HepG2 (cell line): Measurements from ENCODE around the gene WWC2. TPM values are rescaled to one million over a fixed set of nuclear protein-coding genes. Genes with fewer than 3 reads are reported as not detected.

ENCODE experiments used
- ARNT ChIP-seq: fragments of 450-650 bp; IDR thresholded peaks from 2 replicates; pipeline ENCODE4 v1.6.1; 2017
- CEBPG ChIP-seq: IDR thresholded peaks from 2 replicates; pipeline ENCODE4 v1.6.1; 2016
- FOXA1 ChIP-seq, 2 experiments: fragments of 450-650 bp in 1 of 2; sonication (generic) in 1 of 2; formaldehyde crosslinking in 1 of 2; IDR thresholded peaks; 2 replicates each; pipeline versions ENCODE4 v1.4.0 to v1.6.1; 2016 to 2020; ENCODE audit warnings: missing genetic modification reagents in 1 of 2
- GATAD2A ChIP-seq: IDR thresholded peaks from 2 replicates; pipeline ENCODE4 v1.6.1; 2016
- LCORL ChIP-seq, 2 experiments: fragments of 450-650 bp in 1 of 2; sonication (generic) in 1 of 2; formaldehyde crosslinking in 1 of 2; IDR thresholded peaks; 2 replicates each; pipeline versions ENCODE4 v1.5.0 to v1.6.1; 2017 to 2020; ENCODE audit warnings: antibody characterized with exemption in 1 of 2, missing genetic modification reagents in 1 of 2
- NCOA2 ChIP-seq: sonication (generic); formaldehyde crosslinking; IDR thresholded peaks from 2 replicates; pipeline ENCODE4 v1.8.0; 2022; ENCODE audit warnings: inconsistent platforms
- TBX3 ChIP-seq: fragments of 450-650 bp; IDR thresholded peaks from 2 replicates; pipeline ENCODE4 v1.6.1; 2017; ENCODE audit warnings: antibody characterized with exemption, mild to moderate bottlenecking, inconsistent platforms, borderline replicate concordance
- ZBTB37 ChIP-seq: sonication (generic); formaldehyde crosslinking; IDR thresholded peaks from 2 replicates; pipeline ENCODE4 v1.4.0; 2020; ENCODE audit warnings: mild to moderate bottlenecking, missing genetic modification reagents
- ZBTB49 ChIP-seq: sonication (generic); formaldehyde crosslinking; IDR thresholded peaks from 2 replicates; pipeline ENCODE4 v1.4.0; 2020; ENCODE audit warnings: missing genetic modification reagents, borderline replicate concordance
- ZBTB7A ChIP-seq: sonication (generic); formaldehyde crosslinking; IDR thresholded peaks from 2 replicates; pipeline ENCODE4 v1.8.0; 2022; ENCODE audit warnings: mild to moderate bottlenecking, missing genetic modification reagents
- ZNF282 ChIP-seq: fragments of 450-650 bp; IDR thresholded peaks from 2 replicates; pipeline ENCODE4 v1.6.1; 2018; ENCODE audit not compliant: partially characterized antibody
- polyA plus RNA-seq, 8 experiments: library from polyadenylated mRNA; depleted of rRNA in 3 of 8; stranded (reverse) in 7 of 8; unstranded in 1 of 8; fragments of >200 nt; fragmentation: Illumina TruSeq in 4 of 8; extraction: Trizol in 4 of 8; gene quantifications; 2 replicates each; pipeline versions ENCODE4 v1.2.1 to v1.2.3, GENCODE V29; 2011 to 2016; ENCODE audit warnings: low read depth in 4 of 8, missing spikeins in 1 of 8, mixed read lengths in 1 of 8; ENCODE audit not compliant: insufficient read depth in 1 of 8
- total RNA-seq, 5 experiments: library from RNA; depleted of rRNA; stranded (reverse); fragments of >200 nt; fragmentation: Illumina TruSeq; extraction: Trizol; gene quantifications; 2 replicates each; pipeline ENCODE4 v1.2.3, GENCODE V29; 2016; ENCODE audit warnings: low read depth in 1 of 5
- TF ChIP-seq, protein P1 (sequence below): sonication (generic); formaldehyde crosslinking; IDR thresholded peaks from 2 replicates; pipeline ENCODE4 v1.9.0; 2021; ENCODE audit warnings: mild to moderate bottlenecking, missing genetic modification reagents
- TF ChIP-seq, protein P2 (sequence below): sonication (generic); formaldehyde crosslinking; IDR thresholded peaks from 2 replicates; pipeline ENCODE4 v1.4.0; 2020; ENCODE audit warnings: missing genetic modification reagents

WWC2 gene
- total and polyA plus RNA-seq, 2 of the 13 experiments (the other 11 are each of a cell fraction or from before 2014, with no cell fraction given): 40.0 to 50.1 TPM

- TF ChIP-seq, protein P1, sequence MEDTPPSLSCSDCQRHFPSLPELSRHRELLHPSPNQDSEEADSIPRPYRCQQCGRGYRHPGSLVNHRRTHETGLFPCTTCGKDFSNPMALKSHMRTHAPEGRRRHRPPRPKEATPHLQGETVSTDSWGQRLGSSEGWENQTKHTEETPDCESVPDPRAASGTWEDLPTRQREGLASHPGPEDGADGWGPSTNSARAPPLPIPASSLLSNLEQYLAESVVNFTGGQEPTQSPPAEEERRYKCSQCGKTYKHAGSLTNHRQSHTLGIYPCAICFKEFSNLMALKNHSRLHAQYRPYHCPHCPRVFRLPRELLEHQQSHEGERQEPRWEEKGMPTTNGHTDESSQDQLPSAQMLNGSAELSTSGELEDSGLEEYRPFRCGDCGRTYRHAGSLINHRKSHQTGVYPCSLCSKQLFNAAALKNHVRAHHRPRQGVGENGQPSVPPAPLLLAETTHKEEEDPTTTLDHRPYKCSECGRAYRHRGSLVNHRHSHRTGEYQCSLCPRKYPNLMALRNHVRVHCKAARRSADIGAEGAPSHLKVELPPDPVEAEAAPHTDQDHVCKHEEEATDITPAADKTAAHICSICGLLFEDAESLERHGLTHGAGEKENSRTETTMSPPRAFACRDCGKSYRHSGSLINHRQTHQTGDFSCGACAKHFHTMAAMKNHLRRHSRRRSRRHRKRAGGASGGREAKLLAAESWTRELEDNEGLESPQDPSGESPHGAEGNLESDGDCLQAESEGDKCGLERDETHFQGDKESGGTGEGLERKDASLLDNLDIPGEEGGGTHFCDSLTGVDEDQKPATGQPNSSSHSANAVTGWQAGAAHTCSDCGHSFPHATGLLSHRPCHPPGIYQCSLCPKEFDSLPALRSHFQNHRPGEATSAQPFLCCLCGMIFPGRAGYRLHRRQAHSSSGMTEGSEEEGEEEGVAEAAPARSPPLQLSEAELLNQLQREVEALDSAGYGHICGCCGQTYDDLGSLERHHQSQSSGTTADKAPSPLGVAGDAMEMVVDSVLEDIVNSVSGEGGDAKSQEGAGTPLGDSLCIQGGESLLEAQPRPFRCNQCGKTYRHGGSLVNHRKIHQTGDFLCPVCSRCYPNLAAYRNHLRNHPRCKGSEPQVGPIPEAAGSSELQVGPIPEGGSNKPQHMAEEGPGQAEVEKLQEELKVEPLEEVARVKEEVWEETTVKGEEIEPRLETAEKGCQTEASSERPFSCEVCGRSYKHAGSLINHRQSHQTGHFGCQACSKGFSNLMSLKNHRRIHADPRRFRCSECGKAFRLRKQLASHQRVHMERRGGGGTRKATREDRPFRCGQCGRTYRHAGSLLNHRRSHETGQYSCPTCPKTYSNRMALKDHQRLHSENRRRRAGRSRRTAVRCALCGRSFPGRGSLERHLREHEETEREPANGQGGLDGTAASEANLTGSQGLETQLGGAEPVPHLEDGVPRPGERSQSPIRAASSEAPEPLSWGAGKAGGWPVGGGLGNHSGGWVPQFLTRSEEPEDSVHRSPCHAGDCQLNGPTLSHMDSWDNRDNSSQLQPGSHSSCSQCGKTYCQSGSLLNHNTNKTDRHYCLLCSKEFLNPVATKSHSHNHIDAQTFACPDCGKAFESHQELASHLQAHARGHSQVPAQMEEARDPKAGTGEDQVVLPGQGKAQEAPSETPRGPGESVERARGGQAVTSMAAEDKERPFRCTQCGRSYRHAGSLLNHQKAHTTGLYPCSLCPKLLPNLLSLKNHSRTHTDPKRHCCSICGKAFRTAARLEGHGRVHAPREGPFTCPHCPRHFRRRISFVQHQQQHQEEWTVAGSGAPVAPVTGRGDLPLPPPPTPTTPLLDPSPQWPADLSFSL (CRISPR knock-in tag): 0 out of 2 replicates have a peak, but pooled peaks have one; percentile 37
- TF ChIP-seq ZNF282 (no peak), TBX3 (peak; percentile 60; the same call in 1 of the 2 replicates), ZBTB7A (peak; percentile 26; the same call in 1 of the 2 replicates), CEBPG (CRISPR knock-in tag) (peak; percentile 95), ZBTB37 (CRISPR knock-in tag) (peak; percentile 94), FOXA1 (IDR thresholded peaks at IDR 0.05) (peak; percentile 85), FOXA1 (CRISPR knock-in tag; IDR thresholded peaks at IDR 0.05) (peak; percentile 92), LCORL (IDR thresholded peaks at IDR 0.05) (0 out of 2 replicates have a peak, but pooled peaks have one; percentile 31), LCORL (CRISPR knock-in tag; IDR thresholded peaks at IDR 0.05) (peak; percentile 87), GATAD2A (CRISPR knock-in tag) (peak; percentile 98), NCOA2 (CRISPR knock-in tag) (peak; percentile 96), ZBTB49 (no peak), ARNT (no peak)
- TF ChIP-seq, protein P2, sequence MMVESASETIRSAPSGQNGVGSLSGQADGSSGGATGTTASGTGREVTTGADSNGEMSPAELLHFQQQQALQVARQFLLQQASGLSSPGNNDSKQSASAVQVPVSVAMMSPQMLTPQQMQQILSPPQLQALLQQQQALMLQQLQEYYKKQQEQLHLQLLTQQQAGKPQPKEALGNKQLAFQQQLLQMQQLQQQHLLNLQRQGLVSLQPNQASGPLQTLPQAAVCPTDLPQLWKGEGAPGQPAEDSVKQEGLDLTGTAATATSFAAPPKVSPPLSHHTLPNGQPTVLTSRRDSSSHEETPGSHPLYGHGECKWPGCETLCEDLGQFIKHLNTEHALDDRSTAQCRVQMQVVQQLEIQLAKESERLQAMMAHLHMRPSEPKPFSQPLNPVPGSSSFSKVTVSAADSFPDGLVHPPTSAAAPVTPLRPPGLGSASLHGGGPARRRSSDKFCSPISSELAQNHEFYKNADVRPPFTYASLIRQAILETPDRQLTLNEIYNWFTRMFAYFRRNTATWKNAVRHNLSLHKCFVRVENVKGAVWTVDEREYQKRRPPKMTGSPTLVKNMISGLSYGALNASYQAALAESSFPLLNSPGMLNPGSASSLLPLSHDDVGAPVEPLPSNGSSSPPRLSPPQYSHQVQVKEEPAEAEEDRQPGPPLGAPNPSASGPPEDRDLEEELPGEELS: peak; percentile 94
These were observed 18.5 kb upstream of the WWC2 start (continued) for GRCh38 chr4:183080372-183081115.
